AG09309 (cell line): ENCODE data around the gene GLOD5.

ENCODE experiments used
- DNase-seq: peaks from one replicate; pipeline ENCODE4 v3.0.0-alpha.2; 2010; ENCODE audit warnings: low read depth
- H3K4me3 ChIP-seq: 2 replicates; pipeline ENCODE4 v1.5.1; 2011; ENCODE audit warnings: mild to moderate bottlenecking, low read depth, low read length, moderate library complexity; ENCODE audit not compliant: control insufficient read depth
- CTCF ChIP-seq: IDR thresholded peaks from 2 replicates; pipeline ENCODE4 v1.5.1; 2011; ENCODE audit warnings: mild to moderate bottlenecking, low read depth, low read length, inconsistent platforms; ENCODE audit not compliant: insufficient read depth, control insufficient read depth; ENCODE audit errors: missing control alignments

GLOD5 gene

GRCh38 chrX:48761674-48762471 is at the start of gene GLOD5:
GLOD5 (plus strand) TSS chrX:48761747; CDS start chrX:48761791, 44 bp downstream.
- peak; percentile 33 for TF ChIP-seq CTCF
- no peak within 1 kb of the TSS for H3K4me3 ChIP-seq
- DNase-seq: no peak

- no peak for DNase-seq
- H3K4me3 ChIP-seq: no peak overlapping the region
- no peak for TF ChIP-seq CTCF
Measured at GRCh38 chrX:48711929-48712505, 49.5 kb upstream of the GLOD5 start.

GRCh38 chrX:48713847-48714246 is 47.7 kb upstream of the GLOD5 start:
- TF ChIP-seq CTCF: no peak
- DNase-seq: no peak
- H3K4me3 ChIP-seq: no peak overlapping the region

GRCh38 chrX:48714573-48714972 is 47.0 kb upstream of the GLOD5 start:
- H3K4me3 ChIP-seq: no peak overlapping the region
- no peak for TF ChIP-seq CTCF
- no peak for DNase-seq

GRCh38 chrX:48715072-48715471 is 46.5 kb upstream of the GLOD5 start:
- no peak overlapping the region for H3K4me3 ChIP-seq
- no peak for DNase-seq
- no peak for TF ChIP-seq CTCF

GRCh38 chrX:48715876-48716502 is 45.6 kb upstream of the GLOD5 start:
- H3K4me3 ChIP-seq: no peak overlapping the region
- TF ChIP-seq CTCF: no peak
- no peak for DNase-seq
